Neural cell (in vitro differentiated cells): ENCODE results near the gene MPL. TPM values are rescaled to one million over a fixed set of nuclear protein-coding genes. Genes with fewer than 3 reads are reported as not detected.

Experiments
- H2AFZ ChIP-seq: fragments of 200-600, 300-800 bp; sonication (generic), shearing (Covaris generic); 2 replicates; pipeline ENCODE4 v1.6.0; 2014; ENCODE audit warnings: low read depth, mild to moderate bottlenecking, antibody characterized with exemption, low read length, moderate library complexity
- H3F3A ChIP-seq: fragments of 200-600 bp; shearing (Covaris generic); 2 replicates; pipeline ENCODE4 v1.6.1; 2016; ENCODE audit warnings: mild to moderate bottlenecking, moderate library complexity, mixed read lengths, antibody characterized with exemption, low read length; ENCODE audit not compliant: insufficient read depth, poor library complexity, severe bottlenecking
- H3K27ac ChIP-seq: fragments of 200-600, 300-800 bp; sonication (generic), shearing (Covaris generic); 2 replicates; pipeline ENCODE4 v1.5.1; 2014; ENCODE audit warnings: mild to moderate bottlenecking, low read length, moderate library complexity
- H3K27me3 ChIP-seq: fragments of 300-800, 200-600 bp; sonication (generic), shearing (Covaris generic); 2 replicates; pipeline ENCODE4 v1.6.0; 2014; ENCODE audit warnings: mild to moderate bottlenecking, low read depth, low read length, moderate library complexity; ENCODE audit not compliant: insufficient read depth
- H3K36me3 ChIP-seq: fragments of 300-800, 200-600 bp; sonication (generic), shearing (Covaris generic); 2 replicates; pipeline ENCODE4 v1.5.1; 2014; ENCODE audit warnings: mild to moderate bottlenecking, antibody characterized with exemption, low read length, moderate library complexity; ENCODE audit not compliant: insufficient read depth
- H3K4me2 ChIP-seq: fragments of 300-800, 200-600 bp; sonication (generic), shearing (Covaris generic); 2 replicates; pipeline ENCODE4 v1.6.0; 2014; ENCODE audit warnings: mild to moderate bottlenecking, low read length
- H3K4me3 ChIP-seq: fragments of 300-800, 200-600 bp; sonication (generic), shearing (Covaris generic); 2 replicates; pipeline ENCODE4 v1.5.1; 2014; ENCODE audit warnings: mild to moderate bottlenecking, low read length, moderate library complexity
- H3K79me2 ChIP-seq: fragments of 200-600 bp; shearing (Covaris generic); replicated peaks from 2 replicates; pipeline ENCODE4 v1.6.0; 2014; ENCODE audit warnings: mild to moderate bottlenecking, low read length, moderate library complexity; ENCODE audit not compliant: insufficient read depth
- H3K9ac ChIP-seq: fragments of 300-800, 200-600 bp; sonication (generic), shearing (Covaris generic); 2 replicates; pipeline ENCODE4 v1.6.1; 2016; ENCODE audit warnings: mild to moderate bottlenecking, low read length, mixed read lengths
- H3K9me2 ChIP-seq: fragments of 200-600 bp; shearing (Covaris generic); 2 replicates; pipeline ENCODE4 v1.6.1; 2016; ENCODE audit warnings: mild to moderate bottlenecking, low read length, mixed read lengths; ENCODE audit not compliant: insufficient read depth
- H3K9me3 ChIP-seq: fragments of 200-600, 300-800 bp; sonication (generic), shearing (Covaris generic); 2 replicates; pipeline ENCODE4 v1.6.1; 2016; ENCODE audit warnings: mild to moderate bottlenecking, mixed run types, low read length, moderate library complexity, mixed read lengths
- H4K20me1 ChIP-seq: fragments of 200-600 bp; shearing (Covaris generic); 2 replicates; pipeline ENCODE4 v1.6.1; 2016; ENCODE audit warnings: mild to moderate bottlenecking, mixed run types; ENCODE audit not compliant: insufficient read depth
- EP300 ChIP-seq: fragments of 450-650 bp; conservative IDR thresholded peaks from 2 replicates; pipeline ENCODE4 v1.6.1; 2014; ENCODE audit warnings: antibody characterized with exemption, mild to moderate bottlenecking, moderate library complexity; ENCODE audit not compliant: poor library complexity, severe bottlenecking
- EZH2 ChIP-seq: fragments of 200-600, 300-800 bp; shearing (Covaris generic), sonication (generic); IDR thresholded peaks from 2 replicates; pipeline ENCODE4 v1.6.1; 2014; ENCODE audit warnings: antibody characterized with exemption, low read length, borderline replicate concordance, mild to moderate bottlenecking; ENCODE audit not compliant: insufficient read depth, poor library complexity, severe bottlenecking
- MXI1 ChIP-seq: fragments of 450-650 bp; conservative IDR thresholded peaks from 2 replicates; pipeline ENCODE4 v1.6.1; 2014; ENCODE audit warnings: antibody characterized with exemption, mild to moderate bottlenecking; ENCODE audit not compliant: poor library complexity, severe bottlenecking
- POLR2AphosphoS5 ChIP-seq: IDR thresholded peaks from 2 replicates; pipeline ENCODE4 v1.6.1; 2012
- RAD21 ChIP-seq: fragments of 450-650 bp; conservative IDR thresholded peaks from 2 replicates; pipeline ENCODE4 v1.6.1; 2014; ENCODE audit warnings: antibody characterized with exemption, mild to moderate bottlenecking, moderate library complexity
- SMC3 ChIP-seq: fragments of 450-650 bp; conservative IDR thresholded peaks from 2 replicates; pipeline ENCODE4 v1.6.1; 2014; ENCODE audit warnings: antibody characterized with exemption, mild to moderate bottlenecking, moderate library complexity; ENCODE audit not compliant: poor library complexity
- TAF1 ChIP-seq: IDR thresholded peaks from 2 replicates; pipeline ENCODE4 v1.6.1; 2012; ENCODE audit warnings: low read depth
- polyA plus RNA-seq: library from polyadenylated mRNA; depleted of rRNA; stranded (reverse); fragments of >200 nt; gene quantifications from 2 replicates; pipeline ENCODE4 v1.2.3, GENCODE V29; 2014
- TF ChIP-seq, protein P1 (sequence below): IDR thresholded peaks from 2 replicates; pipeline ENCODE4 v1.6.1; 2012; ENCODE audit warnings: borderline replicate concordance
- TF ChIP-seq, protein P2 (sequence below): fragments of 450-650 bp; IDR thresholded peaks from 2 replicates; pipeline ENCODE4 v1.5.1; 2014; ENCODE audit warnings: antibody characterized with exemption, mild to moderate bottlenecking, moderate library complexity; ENCODE audit not compliant: poor library complexity, severe bottlenecking

The MPL gene
- polyA plus RNA-seq, 1 donor from 2014 or later = not detected

DNA sequence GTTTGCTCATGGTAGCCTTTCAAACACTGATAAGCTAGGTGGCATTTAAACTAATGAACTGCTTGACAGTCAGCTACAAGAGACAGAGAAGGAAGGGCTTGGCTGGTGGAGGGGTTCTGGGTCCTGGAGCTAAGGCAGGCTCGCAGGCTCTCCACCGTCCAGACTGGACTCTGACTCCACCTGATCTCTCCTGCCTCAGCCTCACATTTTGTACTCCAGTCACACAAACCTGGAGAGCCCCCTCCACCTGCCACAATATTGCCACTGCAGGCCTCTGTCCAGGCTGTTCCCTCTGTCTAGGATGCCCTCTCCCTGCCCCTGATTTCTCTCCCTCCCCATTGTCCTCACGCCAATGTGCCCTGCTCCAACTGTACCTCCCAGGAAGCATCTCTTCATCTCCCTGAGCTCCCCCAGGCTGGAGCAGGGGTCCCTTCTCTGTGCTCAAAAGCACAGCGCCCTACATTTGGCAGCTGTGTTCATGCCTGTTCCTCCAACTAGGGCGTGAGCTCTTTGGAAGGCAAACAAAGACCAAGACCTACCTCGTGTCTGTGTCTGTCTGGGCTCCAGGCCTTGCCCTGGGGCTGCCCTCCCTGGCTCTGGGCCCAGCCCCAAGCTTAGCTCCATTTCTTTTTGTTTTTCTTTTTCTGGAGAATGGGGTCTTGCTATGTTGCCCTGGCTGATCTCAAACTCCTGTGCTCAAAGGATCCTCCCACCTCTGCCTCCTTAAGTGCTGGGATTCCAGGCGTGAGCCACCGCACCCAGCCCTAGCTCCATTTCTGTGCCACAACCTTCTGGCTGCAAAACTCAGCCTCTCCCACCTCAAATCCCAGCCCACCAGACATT is 33.9 kb upstream of the MPL start:
- no peaks in the 10 kb centered on the region for H3K36me3 ChIP-seq
- no peaks in the 10 kb centered on the region for H3K27me3 ChIP-seq
- H3K9ac ChIP-seq = no peak overlapping the region
- no peaks in the 10 kb centered on the region for H4K20me1 ChIP-seq
- no peaks in the 10 kb centered on the region for H3K9me3 ChIP-seq
- H3K27ac ChIP-seq = no peak overlapping the region
- no peaks in the 10 kb centered on the region for H3K9me2 ChIP-seq
- no peak overlapping the region for H3K4me2 ChIP-seq
- no peaks in the 10 kb centered on the region for H3K79me2 ChIP-seq
- no peaks in the 10 kb centered on the region for H3F3A ChIP-seq
- no peak for TF ChIP-seq EP300
- no peak for TF ChIP-seq POLR2AphosphoS5
- TF ChIP-seq TAF1 = no peak
- no peak for TF ChIP-seq MXI1
- TF ChIP-seq EZH2 = no peak
- no peak for TF ChIP-seq RAD21
- TF ChIP-seq, protein P1, sequence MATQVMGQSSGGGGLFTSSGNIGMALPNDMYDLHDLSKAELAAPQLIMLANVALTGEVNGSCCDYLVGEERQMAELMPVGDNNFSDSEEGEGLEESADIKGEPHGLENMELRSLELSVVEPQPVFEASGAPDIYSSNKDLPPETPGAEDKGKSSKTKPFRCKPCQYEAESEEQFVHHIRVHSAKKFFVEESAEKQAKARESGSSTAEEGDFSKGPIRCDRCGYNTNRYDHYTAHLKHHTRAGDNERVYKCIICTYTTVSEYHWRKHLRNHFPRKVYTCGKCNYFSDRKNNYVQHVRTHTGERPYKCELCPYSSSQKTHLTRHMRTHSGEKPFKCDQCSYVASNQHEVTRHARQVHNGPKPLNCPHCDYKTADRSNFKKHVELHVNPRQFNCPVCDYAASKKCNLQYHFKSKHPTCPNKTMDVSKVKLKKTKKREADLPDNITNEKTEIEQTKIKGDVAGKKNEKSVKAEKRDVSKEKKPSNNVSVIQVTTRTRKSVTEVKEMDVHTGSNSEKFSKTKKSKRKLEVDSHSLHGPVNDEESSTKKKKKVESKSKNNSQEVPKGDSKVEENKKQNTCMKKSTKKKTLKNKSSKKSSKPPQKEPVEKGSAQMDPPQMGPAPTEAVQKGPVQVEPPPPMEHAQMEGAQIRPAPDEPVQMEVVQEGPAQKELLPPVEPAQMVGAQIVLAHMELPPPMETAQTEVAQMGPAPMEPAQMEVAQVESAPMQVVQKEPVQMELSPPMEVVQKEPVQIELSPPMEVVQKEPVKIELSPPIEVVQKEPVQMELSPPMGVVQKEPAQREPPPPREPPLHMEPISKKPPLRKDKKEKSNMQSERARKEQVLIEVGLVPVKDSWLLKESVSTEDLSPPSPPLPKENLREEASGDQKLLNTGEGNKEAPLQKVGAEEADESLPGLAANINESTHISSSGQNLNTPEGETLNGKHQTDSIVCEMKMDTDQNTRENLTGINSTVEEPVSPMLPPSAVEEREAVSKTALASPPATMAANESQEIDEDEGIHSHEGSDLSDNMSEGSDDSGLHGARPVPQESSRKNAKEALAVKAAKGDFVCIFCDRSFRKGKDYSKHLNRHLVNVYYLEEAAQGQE = no peak
- TF ChIP-seq SMC3 = no peak
- TF ChIP-seq, protein P2, sequence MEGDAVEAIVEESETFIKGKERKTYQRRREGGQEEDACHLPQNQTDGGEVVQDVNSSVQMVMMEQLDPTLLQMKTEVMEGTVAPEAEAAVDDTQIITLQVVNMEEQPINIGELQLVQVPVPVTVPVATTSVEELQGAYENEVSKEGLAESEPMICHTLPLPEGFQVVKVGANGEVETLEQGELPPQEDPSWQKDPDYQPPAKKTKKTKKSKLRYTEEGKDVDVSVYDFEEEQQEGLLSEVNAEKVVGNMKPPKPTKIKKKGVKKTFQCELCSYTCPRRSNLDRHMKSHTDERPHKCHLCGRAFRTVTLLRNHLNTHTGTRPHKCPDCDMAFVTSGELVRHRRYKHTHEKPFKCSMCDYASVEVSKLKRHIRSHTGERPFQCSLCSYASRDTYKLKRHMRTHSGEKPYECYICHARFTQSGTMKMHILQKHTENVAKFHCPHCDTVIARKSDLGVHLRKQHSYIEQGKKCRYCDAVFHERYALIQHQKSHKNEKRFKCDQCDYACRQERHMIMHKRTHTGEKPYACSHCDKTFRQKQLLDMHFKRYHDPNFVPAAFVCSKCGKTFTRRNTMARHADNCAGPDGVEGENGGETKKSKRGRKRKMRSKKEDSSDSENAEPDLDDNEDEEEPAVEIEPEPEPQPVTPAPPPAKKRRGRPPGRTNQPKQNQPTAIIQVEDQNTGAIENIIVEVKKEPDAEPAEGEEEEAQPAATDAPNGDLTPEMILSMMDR = no peak
- H3K4me3 ChIP-seq = no peak overlapping the region
- no peak overlapping the region for H2AFZ ChIP-seq

DNA sequence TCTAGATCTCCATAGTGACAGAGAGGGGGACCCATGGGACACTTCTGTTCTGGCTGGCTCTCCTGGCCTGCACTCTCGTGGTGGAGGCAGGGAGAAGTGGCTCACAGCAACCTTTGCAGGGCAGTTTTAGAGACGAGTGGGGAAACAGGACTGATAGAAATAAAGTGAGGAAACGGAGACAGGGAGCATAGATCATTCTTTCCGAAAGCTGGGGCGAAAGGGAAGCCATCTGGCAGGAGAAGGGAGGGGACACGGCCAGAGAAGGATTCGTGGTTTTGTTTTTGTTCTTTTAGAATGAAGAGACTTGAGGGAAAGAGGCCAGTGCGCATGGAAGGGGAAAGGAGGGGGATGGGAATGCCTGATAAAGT is 33.3 kb upstream of the MPL start:
- TF ChIP-seq, protein P2 = no peak
- TF ChIP-seq POLR2AphosphoS5 = no peak
- TF ChIP-seq RAD21 = no peak
- no peak for TF ChIP-seq TAF1
- H4K20me1 ChIP-seq = no peaks in the 10 kb centered on the region
- H3K79me2 ChIP-seq = no peaks in the 10 kb centered on the region
- H3K27ac ChIP-seq = no peak overlapping the region
- no peak overlapping the region for H3K4me3 ChIP-seq
- no peaks in the 10 kb centered on the region for H3F3A ChIP-seq
- H3K36me3 ChIP-seq = no peaks in the 10 kb centered on the region
- H3K9me2 ChIP-seq = no peaks in the 10 kb centered on the region
- H2AFZ ChIP-seq = no peak overlapping the region
- no peaks in the 10 kb centered on the region for H3K27me3 ChIP-seq
- no peak overlapping the region for H3K4me2 ChIP-seq
- H3K9ac ChIP-seq = no peak overlapping the region
- no peaks in the 10 kb centered on the region for H3K9me3 ChIP-seq
